Measurements from ENCODE around the gene TMEM88. TPM values are rescaled to one million over a fixed set of nuclear protein-coding genes. Genes with fewer than 3 reads are reported as not detected.
A peak's percentile ranks its signal among the peaks of the same experiment; 100 is the strongest.

The TMEM88 gene
- total and polyA plus RNA-seq, 2 of the 13 experiments (the other 11 are each of a cell fraction or from before 2014, with no cell fraction given): 0.31 to 0.66 TPM

- peak; percentile 16; the same call in 1 of the 2 replicates for TF ChIP-seq CSRNP1 (CRISPR knock-in tag; IDR thresholded peaks at IDR 0.05)
- no peak for TF ChIP-seq ZNF619 (CRISPR knock-in tag; IDR thresholded peaks at IDR 0.05)
- TF ChIP-seq HOXA5 (CRISPR knock-in tag; IDR thresholded peaks at IDR 0.05): no peak; the same call in 1 of the 2 replicates
- no peak for TF ChIP-seq HOXA7 (CRISPR knock-in tag; IDR thresholded peaks at IDR 0.05)
- TF ChIP-seq ZZZ3 (CRISPR knock-in tag; IDR thresholded peaks at IDR 0.05; ENCODE audit: borderline replicate concordance): peak; percentile 7; the same call in 1 of the 2 replicates
- TF ChIP-seq EED (CRISPR knock-in tag; IDR thresholded peaks at IDR 0.05): 0 out of 2 replicates have a peak, but pooled peaks have one; percentile 82
- no peak for TF ChIP-seq FOXP1 (IDR thresholded peaks at IDR 0.05)
- TF ChIP-seq FOXP1 (CRISPR knock-in tag; IDR thresholded peaks at IDR 0.05): peak; percentile 20; the same call in 1 of the 2 replicates
- no peak for TF ChIP-seq TRIM24 (CRISPR knock-in tag; IDR thresholded peaks at IDR 0.05)
- no peak for TF ChIP-seq MAFK (conservative IDR thresholded peaks at IDR 0.05 in 1 of 2, IDR thresholded peaks at IDR 0.05 in 1 of 2; ENCODE audit: low read length in 2 of 2)
- TF ChIP-seq ZNF816 (CRISPR knock-in tag; IDR thresholded peaks at IDR 0.05; ENCODE audit: borderline replicate concordance): no peak
- TF ChIP-seq ZNF800 (CRISPR knock-in tag; IDR thresholded peaks at IDR 0.05): no peak
- 0 out of 2 replicates have a peak, but pooled peaks have one; percentile 24 for TF ChIP-seq UBTF (CRISPR knock-in tag; IDR thresholded peaks at IDR 0.05)
- no peak for TF ChIP-seq MED8 (CRISPR knock-in tag; IDR thresholded peaks at IDR 0.05; ENCODE audit: insufficient replicate concordance)
- TF ChIP-seq ZNF777 (CRISPR knock-in tag; IDR thresholded peaks at IDR 0.05): no peak; the same call in 1 of the 2 replicates
- TF ChIP-seq ZNF609 (CRISPR knock-in tag; IDR thresholded peaks at IDR 0.05; ENCODE audit: borderline replicate concordance): 0 out of 2 replicates have a peak, but pooled peaks have one; percentile 42
- no peak; the same call in none of the 2 replicates for TF ChIP-seq MXD4 (CRISPR knock-in tag; IDR thresholded peaks at IDR 0.05)
- TF ChIP-seq ELF1 (CRISPR knock-in tag; IDR thresholded peaks at IDR 0.05): peak; percentile 30; the same call in 1 of the 2 replicates
Observed at GRCh38 chr17:7834957-7835813, 19.7 kb upstream of the TMEM88 start (continued).

Data from HepG2 (cell line).